VCaP (cell line): Measurements from ENCODE around the gene FLYWCH2.

Source experiments
- H3K27ac ChIP-seq: fragments of 450-650 bp; 2 replicates; pipeline ENCODE4 v1.5.1; 2017
- TF ChIP-seq, protein P1 (sequence below): fragments of 450-650 bp; conservative IDR thresholded peaks from 2 replicates; pipeline ENCODE4 v1.5.1; 2017; ENCODE audit warnings: mild to moderate bottlenecking, moderate library complexity

Gene FLYWCH2

DNA sequence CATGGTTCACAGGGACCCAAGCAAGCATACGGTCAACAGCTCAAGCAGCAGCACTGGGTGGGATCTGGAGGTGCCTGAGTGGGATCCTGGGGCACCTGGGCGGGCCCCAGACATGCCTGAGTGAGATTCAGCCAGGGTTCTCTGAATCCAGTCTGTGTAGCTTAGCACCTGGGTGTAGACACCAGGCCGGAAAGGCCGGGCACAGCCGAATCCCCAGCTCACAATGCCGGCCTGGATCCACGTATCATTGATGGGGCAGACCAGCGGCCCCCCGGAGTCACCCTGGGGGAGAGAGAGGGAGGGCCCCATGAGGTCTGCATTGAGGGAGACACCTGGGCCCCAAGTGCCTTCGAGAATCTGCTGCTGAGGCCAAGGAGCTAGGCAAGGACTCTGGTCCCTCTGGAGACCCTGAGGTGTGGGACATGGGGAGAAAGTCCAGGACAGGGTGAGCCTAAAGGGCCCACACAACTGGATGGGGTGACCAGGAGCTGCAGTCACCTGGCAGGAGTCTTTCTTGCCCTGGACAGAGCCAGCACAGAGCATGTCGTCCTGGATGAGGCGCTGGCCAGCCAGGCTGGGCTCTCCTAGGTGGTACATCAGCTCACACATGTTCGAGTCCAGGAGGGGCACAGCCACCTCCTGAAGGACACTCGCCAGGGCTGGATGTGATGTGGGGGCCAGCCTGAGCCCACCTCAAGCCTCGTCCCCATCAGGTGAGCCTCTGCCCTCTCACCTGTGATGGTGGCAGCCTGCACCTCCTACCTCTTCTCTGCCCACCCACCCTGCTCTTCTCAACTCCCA lies 43.2 kb upstream of the FLYWCH2 start:
- TF ChIP-seq, protein P1, sequence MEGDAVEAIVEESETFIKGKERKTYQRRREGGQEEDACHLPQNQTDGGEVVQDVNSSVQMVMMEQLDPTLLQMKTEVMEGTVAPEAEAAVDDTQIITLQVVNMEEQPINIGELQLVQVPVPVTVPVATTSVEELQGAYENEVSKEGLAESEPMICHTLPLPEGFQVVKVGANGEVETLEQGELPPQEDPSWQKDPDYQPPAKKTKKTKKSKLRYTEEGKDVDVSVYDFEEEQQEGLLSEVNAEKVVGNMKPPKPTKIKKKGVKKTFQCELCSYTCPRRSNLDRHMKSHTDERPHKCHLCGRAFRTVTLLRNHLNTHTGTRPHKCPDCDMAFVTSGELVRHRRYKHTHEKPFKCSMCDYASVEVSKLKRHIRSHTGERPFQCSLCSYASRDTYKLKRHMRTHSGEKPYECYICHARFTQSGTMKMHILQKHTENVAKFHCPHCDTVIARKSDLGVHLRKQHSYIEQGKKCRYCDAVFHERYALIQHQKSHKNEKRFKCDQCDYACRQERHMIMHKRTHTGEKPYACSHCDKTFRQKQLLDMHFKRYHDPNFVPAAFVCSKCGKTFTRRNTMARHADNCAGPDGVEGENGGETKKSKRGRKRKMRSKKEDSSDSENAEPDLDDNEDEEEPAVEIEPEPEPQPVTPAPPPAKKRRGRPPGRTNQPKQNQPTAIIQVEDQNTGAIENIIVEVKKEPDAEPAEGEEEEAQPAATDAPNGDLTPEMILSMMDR = no peak
- no peak overlapping the region for H3K27ac ChIP-seq

DNA sequence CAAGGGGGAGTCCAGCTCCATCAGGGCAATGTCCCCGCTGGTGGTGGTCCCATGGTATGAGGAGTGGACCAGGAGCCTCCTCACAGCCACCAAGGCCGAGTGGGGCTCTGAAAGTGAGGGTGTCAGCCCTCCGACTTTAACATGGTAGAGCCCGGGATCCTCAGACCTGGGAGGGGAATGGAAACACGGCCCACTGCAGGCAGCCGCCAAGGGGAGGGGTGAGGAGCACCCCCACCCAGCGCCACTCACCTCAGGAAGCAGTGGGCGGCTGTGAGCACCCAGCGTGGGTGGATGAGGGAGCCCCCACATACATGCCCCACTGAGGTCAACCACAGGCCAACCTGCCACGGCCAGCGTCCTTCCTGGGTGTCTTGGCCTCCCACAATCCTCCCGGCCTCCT lies 42.1 kb upstream of the FLYWCH2 start:
- TF ChIP-seq, protein P1 = no peak
- no peak overlapping the region for H3K27ac ChIP-seq

DNA sequence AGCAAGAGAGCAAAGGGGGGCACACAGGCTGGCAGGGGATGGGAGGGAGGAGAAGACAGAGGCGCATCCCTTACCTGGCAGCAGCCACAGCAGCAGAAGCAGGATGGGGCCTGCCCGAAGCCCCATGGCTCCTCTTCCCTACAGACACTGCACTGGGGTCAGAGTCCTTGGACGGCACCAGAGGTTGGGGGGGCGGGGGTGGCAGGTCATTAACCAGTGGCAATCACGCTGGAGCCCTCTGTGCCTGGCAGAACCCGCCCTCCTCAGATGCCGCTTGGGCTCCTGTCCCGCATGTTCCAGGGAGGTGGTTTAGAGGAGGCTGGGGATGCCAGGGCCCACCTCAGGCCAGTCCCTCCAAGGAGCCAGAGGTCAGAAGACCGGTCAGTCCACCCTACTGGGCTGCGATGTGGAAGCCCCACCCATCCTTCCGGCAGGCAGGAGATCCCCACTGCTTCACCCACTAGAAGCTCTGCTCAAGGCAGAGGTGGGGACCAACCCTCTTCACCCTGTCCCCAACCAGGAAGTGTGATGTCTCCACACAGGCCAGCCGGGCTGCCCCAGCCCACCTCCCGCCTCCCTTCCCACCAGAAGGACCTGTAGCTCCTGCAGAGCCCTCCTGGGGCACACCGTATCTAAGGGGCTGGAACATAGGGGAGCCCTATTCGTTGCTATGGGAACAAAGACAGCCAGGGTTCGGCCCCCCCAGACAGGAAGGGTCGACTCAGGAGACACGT lies 41.2 kb upstream of the FLYWCH2 start:
- no peak overlapping the region for H3K27ac ChIP-seq
- TF ChIP-seq, protein P1 = no peak

DNA sequence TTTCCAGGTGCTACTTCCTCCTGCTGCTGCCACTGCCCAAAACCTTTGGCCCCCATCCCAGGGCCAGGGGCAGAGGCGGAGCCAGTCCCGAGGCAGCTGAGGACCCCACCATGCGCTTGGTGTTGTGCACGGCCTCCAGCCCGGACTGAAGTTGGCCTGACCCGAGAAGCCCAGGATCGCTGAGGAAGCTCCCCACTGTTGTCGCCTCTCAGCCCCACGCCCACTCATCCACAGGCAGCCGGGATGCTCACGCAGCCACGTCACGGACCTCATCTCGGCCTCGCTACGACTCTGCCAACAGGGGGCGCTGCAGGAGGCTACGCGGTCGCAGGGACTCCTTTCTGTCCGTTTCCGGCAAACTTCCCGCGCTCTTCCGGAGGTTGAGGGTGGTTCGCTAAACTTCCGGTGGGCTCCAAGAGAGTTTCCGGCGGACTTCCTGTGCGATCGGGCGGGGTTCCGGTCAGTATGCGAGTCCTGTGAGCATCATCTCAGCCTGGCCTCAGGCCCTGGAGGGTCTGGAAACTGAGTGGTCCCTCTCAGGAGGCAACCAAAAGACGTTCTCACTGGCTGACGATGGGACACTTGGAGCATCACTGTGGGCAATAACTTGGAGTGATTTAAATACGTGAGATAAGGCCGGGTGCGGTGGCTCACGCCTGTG lies 40.5 kb upstream of the FLYWCH2 start:
- no peak overlapping the region for H3K27ac ChIP-seq
- TF ChIP-seq, protein P1 = no peak

DNA sequence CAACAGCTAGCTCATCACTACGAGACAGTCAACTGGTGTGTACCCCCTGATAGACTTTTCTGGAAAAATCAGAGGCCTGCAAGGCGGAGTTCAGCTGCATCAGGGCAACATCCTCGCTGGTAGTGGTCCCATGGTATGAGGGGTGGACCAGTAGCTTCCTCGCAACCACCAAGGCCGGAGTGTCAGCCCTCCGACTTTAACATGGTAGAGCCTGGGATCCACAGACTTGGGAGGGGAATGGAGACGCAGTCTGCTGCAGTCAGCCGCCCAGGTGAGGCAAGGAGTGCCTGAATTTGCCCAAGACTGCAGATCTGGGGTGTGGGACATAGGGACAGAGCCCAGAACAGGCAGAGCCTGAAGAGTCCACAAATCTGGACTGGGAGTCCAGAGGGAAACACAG lies 39.5 kb upstream of the FLYWCH2 start:
- no peak overlapping the region for H3K27ac ChIP-seq
- TF ChIP-seq, protein P1 = no peak

DNA sequence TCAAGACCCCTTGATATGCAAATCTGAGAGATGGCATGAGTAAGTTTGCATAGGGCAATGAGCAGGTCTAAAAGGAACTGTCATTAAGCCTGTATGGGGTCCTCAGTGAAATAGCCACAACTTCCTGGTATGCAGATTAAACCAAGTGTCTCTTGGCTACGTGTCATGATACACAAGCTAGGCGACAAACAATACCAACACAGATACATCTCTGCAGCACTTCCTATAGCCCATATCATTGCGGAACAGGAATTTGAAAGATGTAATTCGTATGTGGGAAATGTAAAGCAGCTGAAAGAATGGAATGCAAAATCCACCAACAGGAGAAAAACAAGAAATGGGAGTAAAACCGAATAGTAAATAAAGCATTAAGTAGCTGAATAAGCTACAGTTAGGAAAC lies 37.9 kb upstream of the FLYWCH2 start:
- no peak overlapping the region for H3K27ac ChIP-seq
- TF ChIP-seq, protein P1 = no peak

DNA sequence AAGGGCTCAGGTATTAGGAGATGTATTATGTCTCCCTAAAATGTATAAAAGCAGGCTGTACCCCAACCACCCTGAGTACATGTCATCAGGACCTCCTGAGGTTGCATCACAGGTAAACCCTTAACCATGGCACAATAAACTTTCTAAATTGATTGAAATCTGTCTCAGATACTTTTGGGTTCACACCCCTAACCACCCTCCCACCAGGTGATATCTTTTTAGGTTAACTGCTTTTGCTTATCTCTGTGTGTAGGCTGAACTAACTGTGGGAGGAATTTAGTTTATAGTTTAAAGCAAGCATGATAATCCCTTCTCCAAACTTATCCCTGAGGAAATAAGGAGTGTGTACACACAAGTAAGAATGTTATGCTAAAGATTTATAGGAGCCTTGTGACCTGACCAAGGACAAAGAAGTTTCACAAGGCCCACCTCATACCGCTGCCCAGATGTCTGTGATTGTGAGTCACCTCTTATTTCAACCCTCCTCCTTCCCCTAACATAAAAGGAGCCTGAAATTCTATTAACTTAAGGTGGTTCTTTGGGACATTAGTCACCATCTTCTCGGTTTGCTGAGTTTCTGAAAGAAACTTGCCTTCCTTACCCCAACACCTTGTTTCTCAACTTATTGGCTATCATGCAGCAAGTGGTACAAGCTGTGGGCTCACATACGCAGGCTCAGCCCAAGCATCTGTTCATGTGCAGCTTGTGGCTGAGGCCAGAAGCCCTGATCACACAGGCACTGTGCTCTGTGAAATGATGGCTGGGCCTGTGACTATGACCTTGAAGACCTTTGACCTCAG lies 36.3 kb upstream of the FLYWCH2 start:
- TF ChIP-seq, protein P1 = no peak
- H3K27ac ChIP-seq = no peak overlapping the region
